HG03159 (cell line): ENCODE measurements around the gene SUCLG2.

Experiments used
- ATAC-seq: cut with Tn5 transposase; IDR thresholded peaks from one replicate; pipeline ENCODE4 v1.9.1; 2021; ENCODE audit warnings: mild to moderate bottlenecking, moderate library complexity; ENCODE audit not compliant: unreplicated experiment

Gene SUCLG2

GRCh38 chr3:67405193-67405592 is 249.2 kb downstream of the SUCLG2 start:
- no peak for ATAC-seq

GRCh38 chr3:67402873-67403272 is 251.5 kb downstream of the SUCLG2 start:
- ATAC-seq = no peak

GRCh38 chr3:67401921-67402320 is 252.5 kb downstream of the SUCLG2 start:
- ATAC-seq = no peak

- ATAC-seq = no peak
These were observed 253.9 kb downstream of the SUCLG2 start for GRCh38 chr3:67400476-67400875.

GRCh38 chr3:67389176-67389575 is 265.2 kb downstream of the SUCLG2 start:
- peak; percentile 83 for ATAC-seq

GRCh38 chr3:67388738-67389137 is 265.7 kb downstream of the SUCLG2 start:
- ATAC-seq = no peak

- ATAC-seq = no peak
These were observed 268.0 kb downstream of the SUCLG2 start for GRCh38 chr3:67386451-67386850.

- ATAC-seq = no peak
These were observed 269.5 kb downstream of the SUCLG2 start for GRCh38 chr3:67384760-67385397.

- no peak for ATAC-seq
These were observed 270.4 kb downstream of the SUCLG2 start for GRCh38 chr3:67384016-67384415.

GRCh38 chr3:67383379-67383778 is 271.0 kb downstream of the SUCLG2 start:
- no peak for ATAC-seq

- ATAC-seq = no peak
These were observed 271.9 kb downstream of the SUCLG2 start for GRCh38 chr3:67382536-67382935.

GRCh38 chr3:67381667-67382272 is 272.6 kb downstream of the SUCLG2 start:
- ATAC-seq = no peak

GRCh38 chr3:67380118-67380517 is 274.3 kb downstream of the SUCLG2 start:
- no peak for ATAC-seq

- no peak for ATAC-seq
These were observed 277.1 kb downstream of the SUCLG2 start for GRCh38 chr3:67377299-67377698.

- no peak for ATAC-seq
These were observed 278.0 kb downstream of the SUCLG2 start for GRCh38 chr3:67376416-67376815.

GRCh38 chr3:67375976-67376375 is 278.4 kb downstream of the SUCLG2 start:
- no peak for ATAC-seq

GRCh38 chr3:67362686-67363085 is 291.7 kb downstream of the SUCLG2 start:
- ATAC-seq = no peak

- ATAC-seq = no peak
These were observed 292.6 kb downstream of the SUCLG2 start for GRCh38 chr3:67361770-67362169.

- no peak for ATAC-seq
These were observed 293.1 kb downstream of the SUCLG2 start for GRCh38 chr3:67361323-67361722.

- ATAC-seq = peak; percentile 69
These were observed 296.6 kb downstream of the SUCLG2 start for GRCh38 chr3:67357610-67358458.

GRCh38 chr3:67349551-67350174 is 304.7 kb downstream of the SUCLG2 start:
- peak; percentile 86 for ATAC-seq
